ENCODE results near the gene MACO1. TPM values are rescaled to one million over a fixed set of nuclear protein-coding genes. Genes with fewer than 3 reads are reported as not detected.
A peak's percentile ranks its signal among the peaks of the same experiment; 100 is the strongest.

MACO1 gene
- total and polyA plus RNA-seq, 2 of the 13 experiments (the other 11 are each of a cell fraction or from before 2014, with no cell fraction given): 9.7 to 17.0 TPM

GRCh38 chr1:25458541-25459298, 28.0 kb downstream of the MACO1 start (continued):
- TF ChIP-seq ZNF609 (CRISPR knock-in tag; IDR thresholded peaks at IDR 0.05; ENCODE audit: borderline replicate concordance) (peak; percentile 66; the same call in 1 of the 2 replicates), ZIK1 (CRISPR knock-in tag; IDR thresholded peaks at IDR 0.05; ENCODE audit: borderline replicate concordance, low read depth) (no peak), ZNF460 (CRISPR knock-in tag; IDR thresholded peaks at IDR 0.05; ENCODE audit: borderline replicate concordance) (no peak), NCOR1 (IDR thresholded peaks at IDR 0.05; ENCODE audit: borderline replicate concordance, low read length) (peak; percentile 18; the same call in 1 of the 2 replicates), THAP7 (CRISPR knock-in tag; IDR thresholded peaks at IDR 0.05) (no peak), ZNF274 (CRISPR knock-in tag; IDR thresholded peaks at IDR 0.05) (no peak), ZNF232 (CRISPR knock-in tag; IDR thresholded peaks at IDR 0.05; ENCODE audit: borderline replicate concordance) (no peak), ZNF263 (CRISPR knock-in tag; IDR thresholded peaks at IDR 0.05) (no peak), TFE3 (CRISPR knock-in tag; IDR thresholded peaks at IDR 0.05) (0 out of 2 replicates have a peak, but pooled peaks have one; percentile 60), CHCHD3 (CRISPR knock-in tag; IDR thresholded peaks at IDR 0.05) (no peak), THAP8 (CRISPR knock-in tag; IDR thresholded peaks at IDR 0.05; ENCODE audit: borderline replicate concordance) (no peak), POLR2AphosphoS5 (IDR thresholded peaks at IDR 0.05; ENCODE audit: low read depth, low read length) (no peak), NPAS2 (CRISPR knock-in tag; IDR thresholded peaks at IDR 0.05; ENCODE audit: borderline replicate concordance) (no peak), TCF12 (IDR thresholded peaks at IDR 0.05) (no peak), TCF12 (CRISPR knock-in tag; IDR thresholded peaks at IDR 0.05) (no peak), ZNF333 (CRISPR knock-in tag; IDR thresholded peaks at IDR 0.05; ENCODE audit: borderline replicate concordance) (0 out of 2 replicates have a peak, but pooled peaks have one; percentile 29), SIN3A (IDR thresholded peaks at IDR 0.05; ENCODE audit: borderline replicate concordance, low read depth, low read length) (no peak), PAWR (CRISPR knock-in tag; IDR thresholded peaks at IDR 0.05; ENCODE audit: borderline replicate concordance) (no peak), FOSL1 (CRISPR knock-in tag; IDR thresholded peaks at IDR 0.05; ENCODE audit: borderline replicate concordance) (no peak)
- TF ChIP-seq, protein P1, sequence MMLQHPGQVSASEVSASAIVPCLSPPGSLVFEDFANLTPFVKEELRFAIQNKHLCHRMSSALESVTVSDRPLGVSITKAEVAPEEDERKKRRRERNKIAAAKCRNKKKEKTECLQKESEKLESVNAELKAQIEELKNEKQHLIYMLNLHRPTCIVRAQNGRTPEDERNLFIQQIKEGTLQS (CRISPR knock-in tag; IDR thresholded peaks at IDR 0.05): no peak

Data from HepG2 (cell line).